NCI-H1417 (cell line): ENCODE data around the gene FOXR1.
A peak's percentile ranks its signal among the peaks of the same experiment; 100 is the strongest.

Source experiments
- DNase-seq, 3 experiments: peaks; one replicate each; lab custom pipeline; 2025; lab: John Stamatoyannopoulos, UW

Gene FOXR1

DNA sequence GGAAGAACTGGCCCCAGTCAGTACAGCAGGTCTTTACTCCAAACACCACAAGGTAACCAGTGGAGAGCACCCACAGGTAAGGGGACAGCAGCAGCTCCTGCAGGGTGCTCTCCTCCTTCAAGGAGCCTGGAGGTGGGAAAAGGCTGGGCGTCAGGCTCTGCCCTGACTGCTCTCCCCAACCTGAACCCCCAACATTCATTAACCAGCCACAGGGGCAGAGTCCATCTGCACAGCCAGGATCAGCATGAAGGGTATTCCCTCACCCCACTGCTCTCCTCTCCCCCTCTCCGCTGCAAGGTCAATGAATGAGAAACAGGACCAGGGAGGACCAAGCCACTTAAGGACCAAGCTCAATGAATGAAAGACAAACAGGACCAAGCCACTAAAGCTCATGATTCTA lies 55.4 kb downstream of the FOXR1 start:
- no peak for DNase-seq

- no peak for DNase-seq
Measured at GRCh38 chr11:119027561-119028345, 56.2 kb downstream of the FOXR1 start.

GRCh38 chr11:119028346-119029068 lies 56.9 kb downstream of the FOXR1 start:
- DNase-seq = no peak

DNA sequence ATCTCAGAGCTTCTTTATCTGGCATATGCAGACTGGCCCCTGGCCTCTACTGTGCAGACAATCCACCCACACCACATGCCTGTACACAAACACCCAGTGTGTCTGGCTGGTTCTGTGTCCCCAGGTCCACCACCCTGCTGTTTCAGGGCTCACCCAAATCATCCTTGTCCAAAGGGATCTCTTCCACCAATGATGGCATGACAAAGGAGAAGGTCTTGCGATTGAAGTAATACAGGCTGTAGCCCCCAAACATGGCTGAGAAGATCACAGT lies 57.4 kb downstream of the FOXR1 start:
- no peak for DNase-seq

DNA sequence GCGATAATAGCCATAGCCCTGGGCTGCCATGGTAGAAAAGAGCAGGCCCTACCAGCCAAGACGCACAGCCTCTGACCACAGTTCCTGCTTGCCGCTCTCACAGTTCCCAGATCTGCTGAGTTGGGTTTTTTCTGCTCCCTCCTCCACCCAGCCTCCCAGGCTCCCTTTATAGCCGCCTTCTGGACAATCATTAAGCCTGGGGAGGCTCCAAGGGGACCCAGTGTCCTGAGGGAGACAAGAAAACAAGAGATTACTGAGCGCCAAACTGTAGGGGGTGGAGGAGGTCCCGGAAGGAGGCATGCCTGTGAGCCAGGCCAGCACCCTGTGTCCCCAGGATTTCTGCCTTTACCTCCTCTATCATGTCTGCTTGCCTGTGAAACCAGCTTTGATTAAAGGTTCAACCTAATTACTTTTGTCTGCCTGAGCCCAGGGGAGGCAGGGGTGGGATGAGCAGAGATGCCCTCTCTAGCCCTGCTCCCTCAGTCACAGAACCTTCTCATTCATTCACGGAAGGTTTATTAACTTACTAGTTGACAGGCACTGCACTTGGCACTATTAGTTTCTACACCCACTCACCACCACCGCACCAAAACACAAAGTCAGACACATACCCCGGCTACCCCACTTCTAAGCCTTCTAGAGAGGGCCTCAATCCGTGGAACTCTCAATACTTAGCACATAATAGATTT lies 57.9 kb downstream of the FOXR1 start:
- DNase-seq = peak in 1 of 3 experiments; percentile 40

DNA sequence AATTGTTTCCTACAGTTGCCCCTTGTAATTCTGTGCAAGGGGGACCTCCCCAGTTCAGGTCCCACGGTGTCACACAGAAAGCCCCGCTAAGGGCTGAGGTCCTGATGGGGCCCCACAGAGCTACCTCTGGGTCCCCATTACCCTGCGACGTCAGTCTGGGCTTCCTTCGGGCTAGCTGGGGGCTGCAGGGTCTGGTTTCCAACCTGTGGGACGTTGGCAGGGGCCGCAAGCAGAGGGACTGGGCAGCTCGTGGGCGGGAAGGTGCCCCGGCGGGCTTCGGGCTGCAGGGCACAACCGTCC lies 58.4 kb downstream of the FOXR1 start:
- no peak for DNase-seq

- DNase-seq = peak; percentile 97 to 99 (median 99)
Measured at GRCh38 chr11:119030329-119031047, 58.9 kb downstream of the FOXR1 start, which contains the start of gene SLC37A4. SLC37A4 (minus strand) TSS chr11:119030877.
